ENCODE data around the gene FOXN3.

DNA sequence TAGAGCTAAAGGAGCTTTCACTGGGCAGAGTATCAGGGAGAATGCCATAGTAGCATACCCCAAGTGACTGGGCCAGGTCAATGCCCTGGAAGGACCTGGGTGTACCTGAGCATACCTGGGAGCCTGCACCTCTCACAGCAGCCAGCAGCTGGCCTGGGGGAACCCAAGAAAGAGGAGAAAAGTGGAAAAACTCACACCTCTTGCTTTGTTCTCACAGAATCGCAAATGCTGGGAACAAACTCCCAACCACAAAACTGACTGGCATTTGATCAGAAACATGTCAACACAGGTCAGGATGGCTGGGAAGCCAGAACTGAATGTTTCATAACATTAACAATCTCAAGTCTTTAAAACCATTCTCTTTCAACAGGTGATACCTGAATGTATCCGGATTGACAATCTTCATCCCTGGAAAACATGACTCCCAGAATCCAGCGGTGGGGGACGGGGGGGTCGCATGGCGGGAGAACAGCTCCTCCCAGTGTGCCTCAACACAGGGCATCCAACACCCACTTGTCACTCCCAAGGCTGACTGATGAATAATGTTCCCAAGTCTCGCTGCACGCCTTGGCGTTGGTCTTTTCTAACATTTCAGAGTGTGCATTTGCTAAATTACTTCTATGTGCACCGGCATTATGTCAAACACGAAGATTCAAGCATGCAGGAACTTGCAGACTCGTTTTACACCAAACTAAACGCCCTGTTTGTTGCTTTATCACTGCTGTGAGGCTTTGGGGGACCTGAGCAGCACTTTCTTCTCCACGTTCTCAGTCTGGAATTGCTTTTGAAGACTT lies 7.9 kb downstream of the FOXN3 start:
- TF ChIP-seq POLR2A (IDR thresholded peaks at IDR 0.05; ENCODE audit: low read depth, low read length), result no peak
- TF ChIP-seq TAF1 (IDR thresholded peaks at IDR 0.05; ENCODE audit: borderline replicate concordance, low read depth, low read length), result no peak

Measured in GM12892 (cell line).